HG03571 (cell line): Measurements from ENCODE around the gene HOXB1.

Source experiments
- ATAC-seq: cut with Tn5 transposase; IDR thresholded peaks from one replicate; pipeline ENCODE4 v1.9.1; 2021; ENCODE audit not compliant: unreplicated experiment

HOXB1 gene

DNA sequence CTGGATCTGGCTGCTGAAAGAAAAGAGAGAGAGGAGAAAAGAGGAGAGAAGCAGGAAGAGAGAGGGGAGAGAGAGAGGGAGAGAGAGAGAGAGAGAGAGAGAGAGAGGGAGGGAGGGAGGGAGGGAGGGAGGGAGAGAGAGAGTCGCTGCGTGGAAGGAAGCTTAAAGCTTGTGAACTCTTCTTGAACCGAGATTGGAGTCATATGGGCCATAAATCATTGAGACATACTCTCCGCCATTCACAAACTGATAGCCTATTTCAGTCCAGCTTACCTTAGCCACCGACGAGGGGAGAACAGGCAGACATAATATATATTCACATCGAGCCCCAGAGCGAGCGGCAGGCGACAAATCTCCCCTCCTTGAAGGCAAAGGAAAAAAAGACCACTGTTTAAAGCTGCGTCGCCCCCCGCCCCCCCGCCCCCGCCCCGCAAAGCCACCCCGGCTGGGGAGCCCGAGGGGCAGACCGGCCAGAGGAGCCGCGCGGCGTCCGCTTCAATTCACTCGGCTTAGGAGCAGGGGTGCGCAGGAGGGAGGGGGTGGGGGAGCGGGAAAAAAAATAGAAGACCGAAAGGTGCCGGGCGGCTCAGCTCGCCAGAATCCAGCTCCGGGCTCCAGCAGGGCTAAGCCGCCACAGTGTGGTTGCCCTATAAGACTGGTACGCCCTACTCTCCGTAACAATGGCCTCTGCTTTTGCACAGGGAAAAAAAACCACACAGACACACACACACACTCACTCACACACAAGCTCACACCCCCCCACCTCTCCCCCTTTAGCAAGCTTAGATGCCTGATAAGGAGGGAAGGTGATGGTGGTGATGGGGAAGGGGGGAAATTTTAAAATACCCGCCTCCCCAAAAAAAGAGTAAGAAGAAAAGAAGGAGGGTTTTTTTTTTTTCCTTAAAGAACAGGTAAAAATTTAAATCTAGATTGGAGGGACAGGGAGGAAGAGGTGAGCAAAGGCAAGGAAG is 24.7 kb upstream of the HOXB1 start:
- no peak for ATAC-seq

DNA sequence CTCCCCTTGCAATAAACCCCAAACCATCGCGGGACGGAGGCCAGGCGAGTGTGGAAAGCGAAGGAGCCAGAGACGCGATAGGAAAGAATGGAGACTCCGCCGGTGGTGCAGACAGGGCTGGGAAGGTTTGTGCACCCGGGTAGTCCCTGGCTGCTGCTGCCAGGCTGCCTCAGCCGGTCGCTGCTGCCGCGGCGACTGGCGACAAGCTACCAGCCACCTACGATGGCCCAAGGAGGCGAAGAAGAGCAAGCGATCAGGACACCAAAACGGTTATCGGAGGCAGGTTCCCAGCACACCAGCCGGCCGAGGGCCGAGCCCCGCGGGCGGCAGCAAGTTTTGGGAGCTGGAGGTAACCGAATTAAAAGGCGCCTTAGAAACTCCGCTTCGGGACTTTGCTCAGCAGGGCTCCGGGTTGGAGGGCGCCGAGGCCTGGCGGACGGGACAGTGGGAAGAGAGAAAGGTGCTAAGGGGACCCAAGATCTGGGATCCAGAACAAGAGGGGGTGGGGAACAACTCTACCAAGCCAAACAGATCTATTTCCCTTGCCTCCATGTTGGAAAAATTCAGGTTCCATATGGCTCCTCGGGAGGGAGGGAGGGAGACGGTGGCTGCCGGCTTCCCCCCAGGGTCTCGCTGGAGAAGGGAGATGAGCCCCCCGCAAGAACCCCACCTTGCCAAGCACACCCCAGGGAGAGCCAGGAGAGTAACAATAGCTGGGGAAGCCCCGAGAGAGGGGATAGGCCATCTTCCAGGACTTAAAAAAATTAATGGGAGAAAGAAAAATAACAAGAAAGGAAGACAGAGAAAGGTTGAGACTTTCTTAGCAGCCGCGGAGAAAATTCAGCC is 23.8 kb upstream of the HOXB1 start:
- no peak for ATAC-seq

DNA sequence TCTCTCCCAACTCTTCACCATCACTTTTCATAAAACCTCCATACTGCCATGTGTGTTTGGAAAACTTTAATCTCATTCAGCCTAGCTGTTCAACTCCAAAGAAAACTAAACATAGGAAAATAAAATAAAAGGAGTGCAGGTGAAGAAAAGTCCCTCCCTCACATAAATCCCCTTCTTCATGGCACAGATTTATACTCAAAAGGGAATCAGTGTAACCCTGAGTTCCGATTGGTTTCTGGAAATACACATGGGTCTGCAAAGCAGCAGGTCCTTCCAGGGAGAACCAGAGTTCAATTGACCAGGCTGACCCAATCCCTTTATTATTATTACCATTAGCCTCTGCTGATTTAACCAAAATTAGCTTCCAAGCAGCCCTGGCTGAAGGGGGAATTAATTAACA is 23.0 kb upstream of the HOXB1 start:
- no peak for ATAC-seq

DNA sequence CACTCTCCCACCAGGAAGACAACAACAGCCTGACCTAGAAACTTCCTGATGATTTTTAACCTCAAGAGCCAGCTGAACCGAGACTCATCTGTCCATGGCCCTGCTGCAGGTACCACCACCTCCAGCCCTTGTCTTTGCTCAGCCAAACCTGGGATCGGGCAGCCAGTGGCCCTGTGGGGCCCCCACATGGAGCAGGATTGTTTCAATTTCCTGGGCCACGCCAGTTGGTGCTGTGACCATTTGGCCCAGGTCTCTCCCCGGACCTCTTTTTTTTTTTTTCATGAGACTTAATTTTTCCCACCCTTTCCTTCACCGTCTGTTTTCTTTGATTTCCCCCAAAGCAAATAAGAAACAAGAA is 22.4 kb upstream of the HOXB1 start:
- ATAC-seq = no peak

DNA sequence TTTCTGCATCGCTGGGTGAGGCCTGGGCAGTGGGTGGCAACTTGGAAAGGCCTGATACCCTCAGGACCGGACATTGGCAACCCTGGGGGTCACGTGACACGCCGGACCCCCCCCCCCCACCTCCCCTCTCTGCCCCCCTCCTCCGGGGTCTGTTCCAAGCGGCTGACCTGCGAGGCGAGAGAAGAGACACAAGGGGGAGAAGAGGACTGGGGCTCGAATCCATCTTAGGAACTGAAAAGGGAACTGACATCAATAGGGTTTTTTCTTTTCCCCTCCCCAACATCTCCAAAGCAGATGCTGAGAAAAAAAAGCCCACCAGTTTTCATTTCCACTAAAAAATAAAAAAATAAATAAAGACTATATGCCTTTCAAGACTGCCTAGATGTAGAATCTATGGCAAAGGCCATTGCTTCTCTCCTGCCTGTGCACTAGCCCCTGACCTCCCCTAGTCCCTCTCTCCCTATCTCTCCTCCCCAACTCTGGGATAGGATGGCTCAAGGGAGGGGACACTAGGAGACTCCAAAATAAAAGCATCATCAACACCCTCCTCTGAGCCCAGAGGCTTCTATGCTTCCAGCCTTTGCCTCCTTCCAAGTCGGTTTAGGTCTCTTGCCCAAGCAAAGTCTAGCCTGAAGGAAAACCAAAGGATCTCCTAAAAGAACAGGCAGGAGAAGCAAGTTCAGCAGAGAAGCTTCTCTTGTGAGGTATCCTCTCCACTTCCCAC is 21.8 kb upstream of the HOXB1 start:
- no peak for ATAC-seq

DNA sequence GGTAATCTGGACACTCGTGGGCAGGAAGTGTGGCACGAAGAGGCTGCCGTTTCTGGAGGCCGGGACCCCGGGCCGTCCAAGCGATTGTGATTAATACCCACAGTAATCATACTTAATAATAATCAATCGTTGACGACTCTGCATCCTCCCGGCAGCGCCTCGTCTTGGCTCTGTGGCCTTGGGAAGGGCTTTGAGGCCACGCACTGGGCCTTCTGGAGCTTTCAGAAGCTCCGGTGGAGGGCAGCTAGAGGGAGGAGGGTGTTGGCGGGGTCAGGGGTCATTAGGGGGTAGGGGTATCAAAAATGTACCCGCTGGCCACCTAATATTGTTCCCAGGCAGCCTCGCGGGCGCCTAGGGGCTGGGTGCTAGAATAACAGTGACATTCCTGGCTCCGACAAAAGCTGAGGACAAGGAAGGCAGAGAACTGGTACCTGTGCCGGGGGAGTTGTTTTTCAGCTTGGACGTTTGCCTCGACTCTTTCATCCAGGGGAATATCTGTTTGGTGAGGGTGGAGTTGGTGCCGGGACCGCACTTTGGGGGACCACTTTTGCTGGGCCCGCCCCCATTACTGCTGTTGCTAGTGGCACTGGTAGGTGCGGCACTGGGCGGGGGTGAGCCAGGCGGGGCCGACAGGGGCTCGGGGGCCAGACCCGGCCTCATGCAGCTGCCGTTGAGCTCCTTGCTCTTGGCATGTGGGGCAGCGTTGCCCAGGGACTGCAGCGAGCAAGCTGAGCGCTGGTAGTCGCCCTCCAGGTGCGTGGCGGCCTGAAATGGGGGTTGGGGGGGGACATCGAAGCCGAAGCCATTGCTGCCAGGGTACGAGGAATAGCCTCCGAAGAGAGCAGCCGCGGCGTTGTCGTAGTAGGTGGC is 21.0 kb upstream of the HOXB1 start:
- no peak for ATAC-seq

DNA sequence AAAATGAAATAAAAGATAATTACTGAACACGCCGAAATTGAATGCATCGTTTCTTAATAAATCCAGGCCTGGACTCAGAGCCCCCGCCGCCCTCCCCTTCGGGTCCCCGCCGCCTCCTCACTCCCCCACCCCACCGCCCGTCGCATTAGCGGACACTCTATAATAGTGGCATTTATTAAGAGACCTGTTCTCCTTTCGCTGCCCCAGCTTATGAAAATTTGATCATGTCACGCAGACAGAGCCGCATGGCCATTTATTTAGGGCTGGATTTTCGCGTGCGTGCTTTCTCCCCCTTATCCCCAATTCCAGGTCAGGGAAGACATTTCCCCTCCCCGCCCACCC is 20.4 kb upstream of the HOXB1 start:
- ATAC-seq = no peak

DNA sequence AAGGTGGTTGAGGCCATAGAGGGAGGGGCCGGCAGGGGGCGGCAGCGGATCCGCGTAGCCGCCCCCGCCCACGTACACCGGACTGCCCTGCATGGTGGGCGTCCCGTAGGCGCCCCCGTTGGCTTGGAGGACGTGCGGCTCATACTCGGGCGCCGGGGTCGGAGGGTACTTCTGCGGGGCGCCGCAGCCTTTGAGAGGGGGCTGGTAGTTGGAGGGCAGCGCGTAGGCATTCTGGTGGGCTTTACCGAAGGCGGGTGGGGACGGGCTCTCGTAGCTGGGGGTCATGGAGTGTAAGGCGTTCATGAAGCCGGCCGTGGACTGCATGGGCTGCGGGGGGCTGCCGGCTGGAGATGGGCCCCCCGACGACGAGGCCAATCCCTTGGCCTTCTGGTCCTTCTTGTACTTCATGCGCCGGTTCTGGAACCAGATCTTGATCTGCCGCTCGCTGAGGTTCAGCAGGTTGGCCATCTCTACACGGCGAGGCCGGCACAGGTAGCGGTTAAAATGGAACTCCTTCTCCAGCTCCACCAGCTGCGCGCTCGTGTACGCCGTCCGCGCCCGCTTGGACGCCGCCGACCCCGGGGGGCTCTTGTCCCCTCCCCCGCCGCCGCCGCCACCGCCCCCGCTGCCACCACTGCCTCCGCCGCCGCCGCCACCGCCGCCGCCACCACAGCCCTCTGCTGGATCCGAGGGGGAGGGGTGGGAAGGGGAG is 19.8 kb upstream of the HOXB1 start:
- no peak for ATAC-seq

DNA sequence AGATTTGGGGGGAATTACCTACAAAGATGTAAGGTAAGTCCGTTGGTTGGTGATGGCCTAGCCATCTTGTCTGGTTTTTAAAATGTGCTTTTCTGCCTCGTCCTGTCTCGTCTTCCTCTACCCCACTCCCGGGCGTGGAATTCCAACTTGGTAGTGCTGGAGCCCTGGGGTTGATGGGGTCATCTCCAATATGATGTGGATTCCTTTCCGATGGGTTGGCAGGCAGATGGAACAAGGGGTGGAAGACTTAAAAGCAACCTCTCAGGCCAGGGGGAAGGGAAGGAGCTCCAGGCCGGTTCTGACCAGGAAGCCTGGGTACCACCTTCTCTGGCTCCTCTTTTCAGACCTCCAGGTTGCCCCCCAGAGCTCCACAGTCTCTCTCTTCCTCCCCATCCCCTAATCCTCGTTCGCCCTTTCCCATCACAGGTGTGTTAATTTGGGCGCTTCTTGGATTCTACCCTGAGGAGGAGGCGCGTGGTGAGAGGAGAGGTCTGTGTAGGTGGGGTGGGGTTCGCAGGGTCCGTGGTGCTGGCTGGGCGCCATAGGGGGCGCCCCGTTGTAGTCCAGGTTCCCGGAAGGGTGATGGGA is 19.2 kb upstream of the HOXB1 start:
- ATAC-seq = no peak

DNA sequence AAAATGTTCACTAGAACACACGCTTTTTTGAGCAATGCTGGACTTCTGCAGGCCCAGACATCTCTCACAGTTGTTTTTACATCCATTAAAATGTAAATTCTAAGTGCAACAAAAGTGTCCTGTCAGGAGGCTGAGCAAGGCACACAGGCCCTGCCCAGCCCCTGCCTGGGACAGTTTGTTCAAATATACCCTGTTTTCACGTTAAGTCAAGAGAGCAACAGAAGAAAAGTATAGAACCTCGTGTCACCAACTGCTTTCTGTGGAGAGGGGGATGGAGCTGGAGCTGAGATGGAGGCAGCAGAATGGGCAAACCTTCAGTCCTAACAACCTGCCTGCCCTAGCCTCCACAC is 18.4 kb upstream of the HOXB1 start:
- no peak for ATAC-seq

DNA sequence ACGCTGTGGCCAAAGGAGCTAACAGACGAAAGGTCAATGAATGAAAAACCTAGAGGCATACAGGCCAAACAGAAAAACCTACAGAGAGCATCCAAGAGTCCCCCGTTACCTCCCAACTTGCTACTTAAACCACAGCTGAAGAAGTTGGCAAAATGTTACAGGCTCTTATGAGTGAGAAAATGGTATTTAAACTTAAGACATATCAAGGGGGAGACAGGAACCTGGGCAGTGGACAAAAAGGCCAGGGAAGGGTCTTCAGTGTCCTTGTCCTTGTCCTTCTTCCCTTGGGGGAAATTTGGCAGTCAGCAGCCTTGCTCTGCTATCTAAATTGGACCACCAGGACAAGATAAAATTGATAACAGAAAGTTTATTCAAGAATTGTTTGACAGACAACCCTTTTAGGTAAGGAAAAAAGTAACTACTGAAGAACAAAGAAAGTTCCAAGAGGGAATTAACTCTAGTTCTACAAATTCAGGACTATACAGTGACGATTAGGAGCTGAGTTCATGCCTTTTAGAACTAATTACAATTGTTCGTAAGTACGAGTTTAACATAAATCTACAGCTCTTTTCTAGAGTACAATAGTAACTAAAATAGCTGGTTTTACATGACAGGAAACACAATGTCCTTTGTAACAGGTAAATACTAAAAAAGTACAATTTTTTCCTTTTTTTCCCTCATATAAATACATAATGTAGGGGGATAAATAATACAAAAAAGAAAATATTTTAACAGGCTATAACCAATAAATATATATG is 17.9 kb upstream of the HOXB1 start:
- no peak for ATAC-seq

DNA sequence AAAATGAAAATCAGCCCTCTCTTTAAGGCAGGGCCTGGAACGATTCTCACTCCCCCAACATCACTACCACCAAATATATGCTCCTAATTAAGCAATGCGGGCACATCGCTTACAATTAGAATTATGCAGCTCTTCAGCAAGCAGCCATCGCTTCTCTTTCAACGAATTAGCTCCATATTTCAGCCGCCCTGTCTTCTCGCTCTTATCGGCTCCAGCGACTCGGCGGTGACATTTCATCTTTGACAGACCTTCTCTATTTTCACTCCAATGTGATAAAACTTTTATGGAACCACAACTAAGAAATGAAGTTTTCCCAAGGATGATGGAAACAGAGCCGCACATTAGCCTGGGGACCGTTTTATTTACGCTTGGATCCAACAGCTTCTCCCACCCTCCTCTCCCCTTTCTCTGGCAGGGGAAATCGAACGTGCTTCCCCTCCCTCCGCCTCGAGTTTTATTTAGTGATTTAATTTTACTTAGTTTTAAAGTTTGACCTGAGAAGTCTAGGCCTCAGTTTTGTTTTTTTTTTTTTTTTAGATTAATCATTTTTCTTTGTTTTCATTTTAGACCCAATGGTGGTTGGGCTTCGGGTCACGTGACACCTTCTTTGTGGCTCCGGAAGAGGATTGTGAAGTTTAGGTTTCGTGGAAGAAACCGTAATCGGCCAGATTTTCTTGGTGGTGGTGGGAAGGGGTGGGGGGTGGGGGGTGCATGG is 17.2 kb upstream of the HOXB1 start:
- no peak for ATAC-seq

DNA sequence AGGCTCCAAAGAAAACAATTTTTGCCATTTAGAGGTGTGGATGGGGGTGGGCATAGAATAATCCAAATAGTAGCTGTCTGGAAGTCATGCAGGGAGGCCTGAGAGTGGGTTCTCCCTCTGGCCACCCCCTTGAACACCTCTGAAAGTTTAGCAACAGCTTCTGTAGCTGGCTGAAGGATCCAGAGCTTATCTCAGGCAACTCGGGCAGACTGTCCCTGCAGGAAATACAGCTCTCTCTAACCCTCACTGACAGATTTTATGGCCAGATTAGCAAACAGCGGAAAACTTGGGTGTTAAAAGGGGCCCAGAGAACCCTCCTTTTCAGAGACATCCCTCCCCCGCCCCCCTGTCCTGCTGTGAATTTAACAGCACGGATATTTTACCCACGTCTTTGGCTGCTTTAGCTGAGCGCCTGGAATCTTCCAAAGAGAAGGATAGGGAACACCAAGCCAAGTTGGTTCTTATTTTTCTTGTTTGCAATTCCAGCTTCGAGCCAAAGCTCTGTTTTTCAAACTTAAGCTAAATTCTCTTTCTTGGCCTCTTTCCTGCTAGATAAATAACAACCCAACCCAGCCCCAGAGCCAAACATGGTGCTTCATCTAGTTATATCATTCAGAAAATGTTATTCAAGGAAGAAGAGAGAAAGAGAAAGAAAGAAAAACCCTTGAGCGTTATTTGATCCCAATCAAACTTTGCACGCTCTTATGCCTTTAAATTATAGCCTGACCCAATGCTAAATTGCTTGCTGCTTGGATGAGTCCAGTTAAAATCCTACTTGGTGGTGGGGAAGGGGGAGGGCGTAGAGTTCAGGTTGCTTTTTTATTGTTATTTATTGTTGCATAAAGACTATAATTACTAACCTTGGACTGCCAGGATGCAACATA is 16.4 kb upstream of the HOXB1 start:
- ATAC-seq = no peak

DNA sequence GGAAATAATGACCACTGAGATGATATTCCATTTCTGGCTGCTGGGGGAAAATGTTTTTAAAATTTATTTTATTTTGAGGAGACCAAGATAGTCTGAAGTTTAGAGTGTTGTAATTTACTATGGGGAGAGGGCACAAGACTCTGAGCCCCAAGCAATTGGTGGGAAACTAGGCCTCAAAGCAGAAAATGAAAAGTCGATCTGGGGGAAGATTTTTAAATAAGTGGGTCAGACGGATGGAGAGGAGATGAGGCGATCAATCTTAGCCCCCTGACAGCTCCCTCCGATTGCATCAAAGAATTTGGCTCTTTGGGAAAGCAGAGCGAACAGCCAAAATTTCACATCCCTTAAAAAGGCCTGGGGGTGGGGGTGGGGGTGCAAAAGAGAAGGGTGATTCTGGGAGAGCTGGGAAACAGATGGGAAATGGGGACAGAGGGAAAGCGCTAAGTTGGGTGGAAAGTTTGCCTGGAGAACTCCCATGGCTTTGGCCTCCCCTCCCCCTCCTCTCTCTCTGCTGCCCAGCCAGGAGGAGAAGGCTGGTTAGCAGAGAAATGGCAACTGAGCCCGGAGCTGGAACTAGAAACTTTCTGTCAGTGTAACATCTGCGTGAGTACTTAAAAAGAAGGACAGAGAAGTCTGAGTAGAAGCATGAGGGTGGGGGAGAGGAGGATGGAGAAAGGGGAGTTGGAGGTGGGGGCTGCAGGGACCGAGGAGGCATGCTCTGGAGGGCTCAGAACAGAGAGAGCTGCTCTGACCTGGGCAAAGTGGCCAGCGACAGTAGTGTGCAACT is 15.5 kb upstream of the HOXB1 start:
- ATAC-seq = no peak

DNA sequence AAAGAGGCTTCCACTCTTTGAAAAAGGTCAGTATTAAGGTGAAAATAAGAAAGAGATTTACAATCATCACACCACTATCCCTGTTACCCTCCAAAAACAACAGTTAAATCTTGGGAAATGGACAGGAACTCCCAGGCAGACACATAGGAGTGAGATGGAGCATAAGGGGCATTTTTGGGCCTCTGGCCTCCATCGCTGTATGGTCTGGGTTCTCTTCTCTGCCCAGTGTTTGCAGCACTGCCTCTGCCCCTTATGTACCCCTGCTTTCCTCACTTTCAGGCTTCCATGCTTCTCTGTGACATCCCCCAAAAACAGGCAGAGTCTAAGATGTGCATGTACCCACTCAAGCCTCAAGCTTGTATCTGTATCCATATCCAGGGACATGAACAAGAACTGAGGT is 14.7 kb upstream of the HOXB1 start:
- no peak for ATAC-seq

DNA sequence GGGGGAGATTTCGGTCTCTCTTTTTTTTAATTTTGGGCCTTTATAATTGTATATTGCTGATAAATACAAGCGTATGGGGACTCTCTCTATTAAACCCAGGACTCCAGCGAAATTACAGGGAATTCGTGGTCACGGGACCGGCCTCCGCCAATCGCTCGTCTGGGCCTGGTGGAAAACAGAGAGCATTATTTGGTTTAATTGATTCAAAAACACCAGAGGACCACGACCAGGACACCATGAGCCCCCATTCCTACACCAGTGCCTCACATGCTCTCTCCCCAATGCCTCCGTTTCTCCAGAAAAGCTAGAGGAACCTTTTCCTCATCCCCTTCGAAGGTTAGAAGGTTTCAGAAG is 14.2 kb upstream of the HOXB1 start, which contains the start of gene HOXB2:
HOXB2 (minus strand) TSS at position 88 of the 354 bp plus-strand sequence. CDS start 198 bp downstream, outside the sequence.
- ATAC-seq = no peak
